HPDE6-E6E7 (cell line): ENCODE measurements around the gene SMAD6.

Experiments used
- DNase-seq: peaks from one replicate; pipeline ENCODE4 v3.0.0; 2011; ENCODE audit warnings: missing footprints; ENCODE audit errors: extremely low spot score

The SMAD6 gene

GRCh38 chr15:66703540-66703941 lies 1.5 kb downstream of the SMAD6 start:
- no peak for DNase-seq

- DNase-seq = no peak
These were observed 2.2 kb downstream of the SMAD6 start for GRCh38 chr15:66704019-66704802.

GRCh38 chr15:66704803-66705153 lies 2.7 kb downstream of the SMAD6 start:
- DNase-seq = no peak

- DNase-seq = no peak
These were observed 3.5 kb downstream of the SMAD6 start for GRCh38 chr15:66705277-66706146.

GRCh38 chr15:66706225-66706732 lies 4.2 kb downstream of the SMAD6 start:
- DNase-seq = no peak

- no peak for DNase-seq
These were observed 4.8 kb downstream of the SMAD6 start for GRCh38 chr15:66706840-66707239.

GRCh38 chr15:66707310-66708082 lies 5.5 kb downstream of the SMAD6 start:
- no peak for DNase-seq

GRCh38 chr15:66708389-66708788 lies 6.4 kb downstream of the SMAD6 start:
- no peak for DNase-seq

- DNase-seq = no peak
These were observed 7.8 kb downstream of the SMAD6 start for GRCh38 chr15:66709884-66710283.

GRCh38 chr15:66711260-66711659 lies 9.2 kb downstream of the SMAD6 start:
- DNase-seq = no peak

- DNase-seq = no peak
These were observed 9.8 kb downstream of the SMAD6 start for GRCh38 chr15:66711862-66712261.

- no peak for DNase-seq
These were observed 11.9 kb downstream of the SMAD6 start for GRCh38 chr15:66713843-66714508.

- no peak for DNase-seq
These were observed 12.5 kb downstream of the SMAD6 start for GRCh38 chr15:66714543-66714981.

- DNase-seq = no peak
These were observed 13.2 kb downstream of the SMAD6 start for GRCh38 chr15:66715181-66715624.

- DNase-seq = no peak
These were observed 14.0 kb downstream of the SMAD6 start for GRCh38 chr15:66715720-66716655.

- no peak for DNase-seq
These were observed 14.6 kb downstream of the SMAD6 start for GRCh38 chr15:66716656-66717020.

- no peak for DNase-seq
These were observed 16.4 kb downstream of the SMAD6 start for GRCh38 chr15:66718220-66718988.

- no peak for DNase-seq
These were observed 17.4 kb downstream of the SMAD6 start for GRCh38 chr15:66719471-66719870.

GRCh38 chr15:66720206-66721010 lies 18.4 kb downstream of the SMAD6 start:
- DNase-seq = peak; percentile 85
